ENCODE results near the gene KCNG4. TPM values are rescaled to one million over a fixed set of nuclear protein-coding genes. Genes with fewer than 3 reads are reported as not detected.

KCNG4 gene
- total RNA-seq, 1 experiment from 2014 or later, result not detected

GRCh38 chr16:84198401-84198800 lies 41.4 kb downstream of the KCNG4 start:
- Histone ChIP-seq H3K27me3 (ENCODE audit: insufficient read depth, low read length) (no peaks in the 10 kb centered on the region), H3K4ac (ENCODE audit: low read depth, low read length) (no peak overlapping the region), H2AFZ (ENCODE audit: low read length) (no peak overlapping the region), H4K91ac (ENCODE audit: insufficient read length, low read depth, low read length) (no peak overlapping the region), H4K5ac (ENCODE audit: insufficient read length, low read depth, low read length) (no peak overlapping the region), H3K14ac (ENCODE audit: insufficient read depth, low read length) (no peak overlapping the region), H3K4me2 (ENCODE audit: insufficient read depth, insufficient read length, low read length) (no peak overlapping the region), H3K9ac (ENCODE audit: extremely low read depth, insufficient read length, low read length) (no peak overlapping the region), H2BK120ac (ENCODE audit: low read depth, low read length, poor library complexity, severe bottlenecking) (no peak overlapping the region), H3K79me2 (ENCODE audit: insufficient read depth, low read length) (no peaks in the 10 kb centered on the region), H4K20me1 (ENCODE audit: control insufficient read depth, insufficient read depth, insufficient read length) (no peaks in the 10 kb centered on the region), H3K23me2 (ENCODE audit: insufficient read length, low read depth, low read length, poor library complexity, severe bottlenecking) (no peaks in the 10 kb centered on the region), H3K23ac (ENCODE audit: insufficient read length, low read depth, low read length) (no peak overlapping the region), H2BK5ac (ENCODE audit: insufficient read length, low read length) (no peak overlapping the region), H2BK12ac (ENCODE audit: insufficient read length, low read depth, low read length) (no peak overlapping the region), H3K18ac (ENCODE audit: insufficient read length, low read depth, low read length) (no peak overlapping the region), H3K4me1 (ENCODE audit: insufficient read depth, low read length) (no peaks in the 10 kb centered on the region; the same call in 1 of the 2 replicates), H3K9me3 (ENCODE audit: control insufficient read depth, low read depth, low read length) (no peaks in the 10 kb centered on the region), H2BK15ac (ENCODE audit: low read depth, low read length) (no peak overlapping the region), H2BK20ac (ENCODE audit: low read depth, low read length, poor library complexity, severe bottlenecking) (no peak overlapping the region), H3K79me1 (ENCODE audit: insufficient read depth, low read depth, low read length, poor library complexity, severe bottlenecking) (no peaks in the 10 kb centered on the region), H4K8ac (replicated peaks; ENCODE audit: insufficient read length, low read depth, low read length) (no peak overlapping the region), H3K27ac (ENCODE audit: insufficient read length, low read depth, low read length) (no peak overlapping the region), H3T11ph (ENCODE audit: low read length) (no peak overlapping the region), H3K56ac (ENCODE audit: insufficient read length, low read depth, low read length) (no peak overlapping the region), H2AK5ac (ENCODE audit: insufficient read length, low read length) (no peak overlapping the region)
- Mint-ChIP-seq H3K36me3 (ENCODE audit: insufficient read depth in 1 of 3, low read depth in 3 of 3) (no peaks in the 10 kb centered on the region), H3K27me3 (ENCODE audit: low read depth) (peaks cover 4% of the 10 kb centered on the region; the same call in 1 of the 2 replicates), H3K27ac (peak overlapping the region in 1 of 3 experiments; percentile 70; a peak in 1 of 7 replicates), H3K4me1 (peaks cover 6 to 28% of the 10 kb centered on the region in 2 experiments; a peak in 3 of 4 replicates), H3K4me3 (no peak overlapping the region), H3K9me3 (no peaks in the 10 kb centered on the region; a peak in 1 of 5 replicates)
- no peak for TF ChIP-seq CTCF (conservative IDR thresholded peaks at IDR 0.05)
- no peak for DNase-seq
- WGBS (ENCODE audit: extremely low coverage, insufficient read length, low lambda C conversion rate), result no CpG with 5 or more reads among the region's 10 CpGs
